ENCODE measurements around the gene TDP2. TPM values are rescaled to one million over a fixed set of nuclear protein-coding genes. Genes with fewer than 3 reads are reported as not detected.

The TDP2 gene
- total RNA-seq, 1 donor, result 22.9 TPM

DNA sequence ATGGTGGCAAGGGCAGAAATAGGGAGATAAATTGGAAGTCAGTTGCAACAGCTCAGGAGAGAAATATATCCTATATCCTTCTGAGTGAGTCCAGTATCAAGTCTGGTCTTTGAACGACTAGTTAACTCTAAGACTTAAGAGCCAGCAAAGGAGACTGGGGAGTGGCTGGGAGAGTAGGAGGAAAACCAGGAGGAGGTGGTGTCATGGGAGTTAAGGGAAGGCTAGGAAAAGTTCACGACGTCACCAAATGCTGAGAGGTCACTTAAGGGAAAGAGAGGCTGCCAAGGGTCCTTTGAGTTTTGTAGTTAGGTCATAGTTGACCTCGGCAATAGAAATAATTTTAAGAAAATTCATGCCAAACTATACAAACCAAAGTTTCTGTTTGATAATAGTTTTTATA is 25.3 kb upstream of the TDP2 start:
- TF ChIP-seq, protein P1, sequence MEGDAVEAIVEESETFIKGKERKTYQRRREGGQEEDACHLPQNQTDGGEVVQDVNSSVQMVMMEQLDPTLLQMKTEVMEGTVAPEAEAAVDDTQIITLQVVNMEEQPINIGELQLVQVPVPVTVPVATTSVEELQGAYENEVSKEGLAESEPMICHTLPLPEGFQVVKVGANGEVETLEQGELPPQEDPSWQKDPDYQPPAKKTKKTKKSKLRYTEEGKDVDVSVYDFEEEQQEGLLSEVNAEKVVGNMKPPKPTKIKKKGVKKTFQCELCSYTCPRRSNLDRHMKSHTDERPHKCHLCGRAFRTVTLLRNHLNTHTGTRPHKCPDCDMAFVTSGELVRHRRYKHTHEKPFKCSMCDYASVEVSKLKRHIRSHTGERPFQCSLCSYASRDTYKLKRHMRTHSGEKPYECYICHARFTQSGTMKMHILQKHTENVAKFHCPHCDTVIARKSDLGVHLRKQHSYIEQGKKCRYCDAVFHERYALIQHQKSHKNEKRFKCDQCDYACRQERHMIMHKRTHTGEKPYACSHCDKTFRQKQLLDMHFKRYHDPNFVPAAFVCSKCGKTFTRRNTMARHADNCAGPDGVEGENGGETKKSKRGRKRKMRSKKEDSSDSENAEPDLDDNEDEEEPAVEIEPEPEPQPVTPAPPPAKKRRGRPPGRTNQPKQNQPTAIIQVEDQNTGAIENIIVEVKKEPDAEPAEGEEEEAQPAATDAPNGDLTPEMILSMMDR (IDR thresholded peaks at IDR 0.05; ENCODE audit: insufficient read depth, low read depth, low read length), result no peak
- no peak overlapping the region for H3K4me3 ChIP-seq (ENCODE audit: low read depth, low read length)

DNA sequence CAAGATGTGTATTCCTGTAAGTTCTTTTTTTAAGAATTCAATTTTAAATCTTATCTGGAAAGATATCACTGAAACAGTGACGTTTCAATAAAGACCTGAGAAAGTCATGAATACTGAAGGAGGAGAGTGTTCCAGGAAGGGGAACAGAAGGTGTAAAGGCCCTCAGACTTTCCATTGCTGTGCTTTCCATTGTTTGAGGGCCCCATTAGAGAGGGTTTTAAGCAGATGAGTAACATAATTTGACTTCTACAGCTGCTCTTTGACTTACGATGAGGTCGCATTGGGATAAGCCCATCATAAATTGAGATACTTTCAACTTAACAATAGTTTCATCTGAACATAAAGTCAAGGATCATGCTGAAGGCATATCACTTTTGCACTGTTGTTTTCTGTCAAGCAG is 24.9 kb upstream of the TDP2 start:
- TF ChIP-seq, protein P1 (IDR thresholded peaks at IDR 0.05; ENCODE audit: insufficient read depth, low read depth, low read length), result no peak
- H3K4me3 ChIP-seq (ENCODE audit: low read depth, low read length), result no peak overlapping the region
- DNase-seq (ENCODE audit: low read depth), result no peak

More for the DNA sequence above, 25.3 kb upstream of the TDP2 start:
- no peak for DNase-seq (ENCODE audit: low read depth)

DNA sequence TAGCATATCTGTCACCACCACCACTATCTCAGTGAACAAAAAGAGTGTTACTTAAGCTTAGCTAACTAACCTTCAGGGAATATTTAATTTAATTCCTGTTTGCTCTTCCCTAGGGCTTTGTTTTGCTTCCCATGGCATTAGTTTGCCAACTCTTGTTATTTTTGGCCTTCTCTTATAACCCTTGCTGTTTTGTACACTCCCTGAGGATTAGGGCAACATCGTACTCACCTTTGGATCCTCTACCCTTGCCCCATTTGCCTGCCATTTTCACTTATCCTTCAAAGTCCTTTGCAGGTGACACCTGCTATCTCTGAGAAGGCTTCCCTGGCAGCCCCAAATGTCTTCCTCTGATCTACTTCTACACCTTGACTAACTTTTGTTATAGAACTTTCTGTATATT is 23.9 kb upstream of the TDP2 start:
- TF ChIP-seq, protein P1 (IDR thresholded peaks at IDR 0.05; ENCODE audit: insufficient read depth, low read depth, low read length), result no peak
- H3K4me3 ChIP-seq (ENCODE audit: low read depth, low read length), result no peak overlapping the region
- DNase-seq (ENCODE audit: low read depth), result no peak

DNA sequence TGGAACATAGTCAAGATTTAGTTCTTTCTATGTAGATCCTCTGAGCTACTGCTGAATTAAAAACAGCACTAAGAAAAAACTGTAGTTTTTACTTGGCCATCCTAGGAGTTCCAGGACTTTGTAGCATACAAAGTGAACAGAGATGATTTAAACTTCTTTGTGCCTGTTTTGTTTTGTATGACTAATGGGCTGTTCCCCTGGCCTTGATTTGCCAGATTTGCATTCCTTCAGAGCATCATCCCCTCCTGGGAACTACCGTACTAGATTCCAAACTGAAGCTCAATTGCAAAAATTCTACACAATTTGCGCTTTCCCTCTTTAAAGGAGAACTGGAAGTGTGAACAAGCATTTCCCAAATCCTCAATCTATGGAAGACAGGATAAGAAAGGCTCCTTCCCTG is 23.3 kb upstream of the TDP2 start:
- TF ChIP-seq, protein P1 (IDR thresholded peaks at IDR 0.05; ENCODE audit: insufficient read depth, low read depth, low read length), result no peak
- H3K4me3 ChIP-seq (ENCODE audit: low read depth, low read length), result no peak overlapping the region
- no peak for DNase-seq (ENCODE audit: low read depth)

DNA sequence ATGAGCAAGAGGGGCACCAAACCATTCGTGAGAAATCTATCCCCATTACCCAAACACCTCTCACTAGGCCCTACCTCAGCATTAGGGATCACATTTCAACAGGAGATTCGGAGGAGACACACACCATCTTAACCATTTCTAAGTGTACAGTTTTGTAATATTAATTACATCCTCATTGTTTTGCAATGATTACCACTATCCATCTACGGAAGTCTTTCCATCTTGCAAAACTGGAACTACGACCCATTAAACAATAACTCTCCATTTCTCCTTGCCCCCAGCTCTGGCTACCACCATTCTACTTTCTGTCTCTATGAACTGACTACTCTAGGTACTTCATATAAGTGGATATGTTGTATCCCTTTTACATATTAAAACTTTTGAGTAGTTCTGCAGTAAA is 20.2 kb upstream of the TDP2 start:
- DNase-seq (ENCODE audit: low read depth), result no peak
- TF ChIP-seq, protein P1 (IDR thresholded peaks at IDR 0.05; ENCODE audit: insufficient read depth, low read depth, low read length), result no peak
- no peak overlapping the region for H3K4me3 ChIP-seq (ENCODE audit: low read depth, low read length)

DNA sequence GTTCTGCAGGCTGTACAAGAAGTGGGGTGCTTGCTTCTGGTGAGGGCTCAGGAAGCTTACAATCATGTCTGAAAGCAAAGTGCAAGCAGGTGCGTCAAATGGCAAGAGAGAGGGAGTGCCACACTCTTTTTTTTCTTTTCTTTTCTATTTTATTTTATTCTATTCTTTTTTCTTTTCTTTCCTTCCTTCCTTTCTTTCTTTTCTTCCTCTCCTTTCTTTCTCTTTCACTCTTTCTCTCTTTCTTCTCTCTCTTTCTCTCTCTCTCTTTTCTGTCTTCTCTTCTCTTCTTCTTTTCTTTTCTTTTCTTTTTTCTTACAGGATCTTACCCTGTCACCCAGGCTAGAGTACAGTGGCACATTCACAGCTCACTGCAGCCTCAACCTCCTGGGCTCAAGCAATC is 19.7 kb upstream of the TDP2 start:
- H3K4me3 ChIP-seq (ENCODE audit: low read depth, low read length), result no peak overlapping the region
- TF ChIP-seq, protein P1 (IDR thresholded peaks at IDR 0.05; ENCODE audit: insufficient read depth, low read depth, low read length), result no peak
- DNase-seq (ENCODE audit: low read depth), result no peak

Measured in fibroblast of villous mesenchyme (primary cell).